H1 (cell line): ENCODE results near the gene ZYX. TPM values are rescaled to one million over a fixed set of nuclear protein-coding genes. Genes with fewer than 3 reads are reported as not detected.

ENCODE experiments used
- BACH1 ChIP-seq: IDR thresholded peaks from 2 replicates; pipeline ENCODE4 v1.6.1; 2012; ENCODE audit warnings: low read length, improper control_type of control experiment
- CREB1 ChIP-seq: IDR thresholded peaks from 2 replicates; pipeline ENCODE4 v1.6.1; 2012; ENCODE audit warnings: inconsistent platforms
- CTCF ChIP-seq, 3 experiments: IDR thresholded peaks; 1 replicate in 2 of 3; 2 replicates in 1 of 3; pipeline versions ENCODE4 v1.5.1 to v1.6.1; 2011; ENCODE audit warnings: low read length in 3 of 3, mild to moderate bottlenecking in 3 of 3, inconsistent platforms in 2 of 3, low read depth in 1 of 3, moderate library complexity in 1 of 3; ENCODE audit not compliant: insufficient read depth in 1 of 3; ENCODE audit errors: control extremely low read depth in 1 of 3
- FOSL1 ChIP-seq: IDR thresholded peaks from 2 replicates; pipeline ENCODE4 v1.6.1; 2011; ENCODE audit warnings: mild to moderate bottlenecking, low read depth, low read length, moderate library complexity; ENCODE audit not compliant: insufficient read depth
- PHF8 ChIP-seq: fragments of 200-600 bp; sonication (generic); conservative IDR thresholded peaks from 2 replicates; pipeline ENCODE4 v1.7.1; 2012; ENCODE audit warnings: low read depth, mild to moderate bottlenecking, inconsistent platforms, low read length, moderate library complexity
- POLR2A ChIP-seq, 2 experiments: IDR thresholded peaks; 1 replicate in 1 of 2; 2 replicates in 1 of 2; pipeline ENCODE4 v1.6.1; 2011; ENCODE audit warnings: low read depth in 2 of 2, low read length in 2 of 2, mild to moderate bottlenecking in 2 of 2; ENCODE audit errors: control extremely low read depth in 1 of 2
- TBP ChIP-seq: IDR thresholded peaks from 2 replicates; pipeline ENCODE4 v1.6.1; 2011; ENCODE audit warnings: low read depth, low read length, improper control_type of control experiment
- polyA plus RNA-seq, 7 experiments: library from polyadenylated mRNA; depleted of rRNA in 3 of 7; stranded (reverse) in 5 of 7; unstranded in 2 of 7; fragments of >200 nt in 5 of 7; fragments of 200-250 nt in 2 of 7; gene quantifications; 1 replicate in 5 of 7; 2 replicates in 1 of 7; 4 replicates in 1 of 7; pipeline versions ENCODE4 v1.2.1 to v1.2.3, GENCODE V29; 2011 to 2013; ENCODE audit warnings: missing spikeins in 2 of 7, mixed read lengths in 2 of 7
- total RNA-seq: library from RNA; stranded (reverse); fragmentation: NEBNext Ultra II Directional; extraction: Animal tissue kit (Norgen Biotek cat#: 25700); gene quantifications from 2 replicates; pipeline ENCODE4 v1.2.1, GENCODE V29; 2021

Gene ZYX
- total and polyA plus RNA-seq, 2 of the 8 experiments (the other 6 are each of a cell fraction or from before 2014, with no cell fraction given): 40.6 to 159 TPM

GRCh38 chr7:143435266-143435665, 54.1 kb downstream of the ZYX start (continued):
- TF ChIP-seq CTCF (IDR thresholded peaks at IDR 0.05; ENCODE audit: control extremely low read depth in 1 of 3, insufficient read depth in 1 of 3, low read depth in 1 of 3, low read length in 3 of 3) (no peak), POLR2A (IDR thresholded peaks at IDR 0.05; ENCODE audit: control extremely low read depth in 1 of 2, low read depth in 2 of 2, low read length in 2 of 2) (no peak), FOSL1 (no peak), CREB1 (no peak), TBP (no peak), BACH1 (no peak), PHF8 (no peak)
- TF ChIP-seq, all 59 proteins: peak for 0
